Astrocyte of the cerebellum (primary cell): ENCODE measurements around the gene SEC23A.
"Not testable (repeated sequence)": the region's sequence is repeated elsewhere in the genome, so short reads cannot be mapped to it uniquely, and the experiment has no call there.

Source experiments
- DNase-seq: peaks from one replicate; pipeline ENCODE4 v3.0.0-alpha.2; 2011; ENCODE audit warnings: low read depth
- H3K4me3 ChIP-seq: 2 replicates; pipeline ENCODE4 v1.5.1; 2011; ENCODE audit warnings: mild to moderate bottlenecking, low read depth, low read length, moderate library complexity
- CTCF ChIP-seq: IDR thresholded peaks from 2 replicates; pipeline ENCODE4 v1.5.1; 2012; ENCODE audit warnings: low read length, low read depth, moderate library complexity, mild to moderate bottlenecking; ENCODE audit errors: missing control alignments
- in situ Hi-C: cut with HindIII; loops from 2 replicates; pipeline ENCODE4 v1.10.0; 2017; ENCODE audit warnings: low sequenced_read_pairs

The SEC23A gene

GRCh38 chr14:39102969-39103957 lies at the start of gene SEC23A:
Gene SEC23A (minus strand): TSS chr14:39103235. CDS start chr14:39096118, 7,117 bp downstream.
- TF ChIP-seq CTCF: no peak
- in situ Hi-C loops: no loop called here
- peak within 1 kb of the TSS; percentile 80 for H3K4me3 ChIP-seq
- peak; percentile 57 for DNase-seq

GRCh38 chr14:39145266-39145966 lies 42.4 kb upstream of the SEC23A start:
- H3K4me3 ChIP-seq: no peak overlapping the region
- no peak for TF ChIP-seq CTCF
- in situ Hi-C loops: no loop called here
- no peak for DNase-seq

GRCh38 chr14:39143226-39143625 lies 40.2 kb upstream of the SEC23A start:
- DNase-seq, H3K4me3 ChIP-seq, in situ Hi-C loops: not testable (repeated sequence)

GRCh38 chr14:39141623-39142022 lies 38.6 kb upstream of the SEC23A start:
- in situ Hi-C loops: not testable (repeated sequence)

GRCh38 chr14:39140170-39140569 lies 37.1 kb upstream of the SEC23A start:
- in situ Hi-C loops: no loop called here
- DNase-seq: no peak
- TF ChIP-seq CTCF: no peak
- no peak overlapping the region for H3K4me3 ChIP-seq

More at GRCh38 chr14:39141623-39142022, 38.6 kb upstream of the SEC23A start:
- not testable (repeated sequence) for H3K4me3 ChIP-seq, DNase-seq

- no peak for TF ChIP-seq CTCF
- in situ Hi-C loops: no loop called here
- DNase-seq: no peak
- H3K4me3 ChIP-seq: no peak overlapping the region
Measured at GRCh38 chr14:39138440-39138839, 35.4 kb upstream of the SEC23A start.

- DNase-seq, in situ Hi-C loops, H3K4me3 ChIP-seq: not testable (repeated sequence)
Measured at GRCh38 chr14:39137835-39138234, 34.8 kb upstream of the SEC23A start.
